RWPE2 (cell line): ENCODE results near the gene SERPINB5.
A peak's percentile ranks its signal among the peaks of the same experiment; 100 is the strongest.

Experiments
- ATAC-seq: fragments of 200-7000 bp; cut with Tn5 transposase; 3 replicates; pipeline ENCODE4 v1.9.1; 2021; ENCODE audit warnings: low read depth
- DNase-seq: peaks from one replicate; pipeline ENCODE4 v3.0.0-alpha.2; 2020; ENCODE audit warnings: low spot score
- H3K27ac ChIP-seq: fragments of 450-650 bp; 2 replicates; pipeline ENCODE4 v1.5.1; 2017; ENCODE audit warnings: mild to moderate bottlenecking; ENCODE audit not compliant: poor library complexity, severe bottlenecking
- H3K27me3 ChIP-seq: fragments of 250-450 bp; sonication (Bioruptor Pico); 2 replicates; pipeline ENCODE4 v1.5.1; 2021; ENCODE audit warnings: mild to moderate bottlenecking, moderate library complexity; ENCODE audit not compliant: insufficient read depth, poor library complexity, severe bottlenecking
- H3K36me3 ChIP-seq: fragments of 250-450 bp; sonication (Bioruptor Pico); 2 replicates; pipeline ENCODE4 v1.5.1; 2020; ENCODE audit warnings: low read depth, mild to moderate bottlenecking, moderate library complexity
- H3K4me1 ChIP-seq: fragments of 250-450 bp; sonication (Bioruptor Pico); 2 replicates; pipeline ENCODE4 v1.5.1; 2021; ENCODE audit warnings: mild to moderate bottlenecking, moderate library complexity; ENCODE audit not compliant: insufficient read depth, poor library complexity, severe bottlenecking
- H3K4me3 ChIP-seq: fragments of 250-450 bp; sonication (Bioruptor Pico); 2 replicates; pipeline ENCODE4 v1.5.1; 2021; ENCODE audit warnings: mild to moderate bottlenecking, moderate library complexity; ENCODE audit not compliant: severe bottlenecking
- H3K9me3 ChIP-seq: fragments of 250-450 bp; sonication (Bioruptor Pico); 2 replicates; pipeline ENCODE4 v1.5.1; 2021; ENCODE audit warnings: mild to moderate bottlenecking, moderate library complexity; ENCODE audit not compliant: severe bottlenecking
- TF ChIP-seq, protein P1 (sequence below): fragments of 450-650 bp; IDR thresholded peaks from one replicate; pipeline ENCODE4 v1.5.1; 2017; ENCODE audit warnings: mild to moderate bottlenecking, moderate library complexity; ENCODE audit not compliant: poor library complexity, severe bottlenecking

Gene SERPINB5

DNA sequence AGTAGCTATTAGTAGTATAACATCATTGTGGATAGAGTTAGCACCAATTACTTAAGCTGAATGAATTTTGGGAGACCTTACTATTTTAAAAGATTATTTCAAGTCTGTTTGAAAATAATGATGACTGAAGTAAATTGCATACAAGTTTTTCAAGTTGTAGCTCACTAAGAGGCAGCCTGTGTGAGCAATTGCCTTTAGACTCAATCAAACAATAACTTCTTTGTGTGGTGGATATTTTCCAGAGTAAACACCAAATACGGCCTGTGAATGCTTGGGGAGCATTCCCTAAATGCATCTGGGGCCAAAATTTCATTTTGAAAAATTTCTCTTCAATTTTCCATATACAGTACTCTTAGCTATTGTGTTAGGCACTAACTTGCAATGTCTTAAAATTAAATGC is 73.3 kb downstream of the SERPINB5 start:
- Histone ChIP-seq H3K4me3 (no peak overlapping the region), H3K4me1 (peaks cover 10% of the 10 kb centered on the region), H3K27me3 (no peaks in the 10 kb centered on the region), H3K36me3 (no peaks in the 10 kb centered on the region), H3K27ac (no peak overlapping the region), H3K9me3 (no peaks in the 10 kb centered on the region)
- TF ChIP-seq, protein P1, sequence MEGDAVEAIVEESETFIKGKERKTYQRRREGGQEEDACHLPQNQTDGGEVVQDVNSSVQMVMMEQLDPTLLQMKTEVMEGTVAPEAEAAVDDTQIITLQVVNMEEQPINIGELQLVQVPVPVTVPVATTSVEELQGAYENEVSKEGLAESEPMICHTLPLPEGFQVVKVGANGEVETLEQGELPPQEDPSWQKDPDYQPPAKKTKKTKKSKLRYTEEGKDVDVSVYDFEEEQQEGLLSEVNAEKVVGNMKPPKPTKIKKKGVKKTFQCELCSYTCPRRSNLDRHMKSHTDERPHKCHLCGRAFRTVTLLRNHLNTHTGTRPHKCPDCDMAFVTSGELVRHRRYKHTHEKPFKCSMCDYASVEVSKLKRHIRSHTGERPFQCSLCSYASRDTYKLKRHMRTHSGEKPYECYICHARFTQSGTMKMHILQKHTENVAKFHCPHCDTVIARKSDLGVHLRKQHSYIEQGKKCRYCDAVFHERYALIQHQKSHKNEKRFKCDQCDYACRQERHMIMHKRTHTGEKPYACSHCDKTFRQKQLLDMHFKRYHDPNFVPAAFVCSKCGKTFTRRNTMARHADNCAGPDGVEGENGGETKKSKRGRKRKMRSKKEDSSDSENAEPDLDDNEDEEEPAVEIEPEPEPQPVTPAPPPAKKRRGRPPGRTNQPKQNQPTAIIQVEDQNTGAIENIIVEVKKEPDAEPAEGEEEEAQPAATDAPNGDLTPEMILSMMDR, result no peak
- no peak for ATAC-seq
- no peak for DNase-seq

DNA sequence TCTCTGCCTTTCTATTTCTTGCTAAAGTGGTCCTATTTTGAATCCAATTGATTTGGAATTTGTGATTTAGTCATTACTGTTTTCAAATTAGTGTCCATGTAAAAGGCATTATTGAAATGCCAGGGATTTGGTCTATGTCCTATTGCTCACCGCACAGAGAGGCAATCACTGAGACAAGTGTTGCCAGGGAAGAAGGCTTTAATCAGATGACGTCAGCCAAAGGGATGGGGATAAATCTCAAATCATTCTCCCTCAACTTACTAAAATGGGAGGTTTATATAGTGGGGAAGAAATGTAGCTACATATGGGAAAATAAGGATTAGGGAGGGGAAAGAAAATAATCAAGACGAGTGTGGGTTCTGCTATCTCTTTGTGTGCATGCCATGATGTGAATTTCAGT is 75.0 kb downstream of the SERPINB5 start:
- H3K4me1 ChIP-seq, result peaks cover 10% of the 10 kb centered on the region
- ATAC-seq (no peak), DNase-seq (no peak)
- no peaks in the 10 kb centered on the region for H3K9me3 ChIP-seq
- no peak overlapping the region for H3K27ac ChIP-seq
- H3K4me3 ChIP-seq, result no peak overlapping the region
- no peaks in the 10 kb centered on the region for H3K27me3 ChIP-seq
- TF ChIP-seq, protein P1, result no peak
- H3K36me3 ChIP-seq, result no peaks in the 10 kb centered on the region

DNA sequence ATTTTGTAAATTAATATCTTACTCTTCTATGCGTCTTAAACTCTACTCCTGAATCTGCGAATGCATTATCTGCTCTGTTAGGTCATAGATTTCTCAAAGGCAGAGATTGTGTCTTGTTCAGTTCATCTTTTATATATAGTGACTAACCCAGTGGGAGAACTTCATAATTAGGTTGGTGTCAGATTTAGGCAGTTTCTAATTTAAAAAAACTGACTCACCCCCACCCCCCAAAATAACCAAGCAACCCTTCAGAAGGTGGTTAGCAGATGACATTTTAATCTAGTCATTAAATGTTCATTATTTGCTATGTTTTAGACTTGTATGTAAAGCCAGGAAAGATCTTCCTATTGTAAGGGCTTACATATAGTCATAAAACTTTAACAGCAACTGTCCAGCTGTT is 75.8 kb downstream of the SERPINB5 start:
- Histone ChIP-seq H3K4me3 (no peak overlapping the region), H3K9me3 (no peaks in the 10 kb centered on the region)
- TF ChIP-seq, protein P1, result no peak

DNA sequence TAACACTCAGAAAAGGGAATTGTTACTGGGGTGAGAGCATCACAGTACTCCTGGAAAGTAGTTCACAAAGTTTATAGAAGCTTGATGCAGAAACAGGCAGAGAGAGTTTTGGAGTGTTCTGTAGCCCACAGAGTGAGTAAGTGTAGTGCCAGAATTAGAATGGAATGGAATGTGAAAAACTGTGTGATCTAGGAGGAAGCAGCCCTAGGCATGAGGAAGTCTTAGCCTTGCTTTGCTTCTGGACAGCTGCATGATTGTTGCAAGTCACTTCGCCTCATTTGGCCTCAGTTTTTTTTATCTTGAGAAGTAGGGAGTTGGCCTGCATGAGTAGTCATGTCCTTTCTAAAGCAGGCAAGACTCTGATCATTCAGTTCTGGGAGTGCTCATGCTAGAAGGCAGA is 76.3 kb downstream of the SERPINB5 start:
- Histone ChIP-seq H3K27ac (peak overlapping the region; percentile 55), H3K9me3 (no peaks in the 10 kb centered on the region), H3K36me3 (no peaks in the 10 kb centered on the region), H3K27me3 (no peaks in the 10 kb centered on the region), H3K4me3 (no peak overlapping the region), H3K4me1 (peaks cover 10% of the 10 kb centered on the region)
- no peak for DNase-seq
- ATAC-seq, result peak; percentile 99
- TF ChIP-seq, protein P1, result no peak

More for the DNA sequence above, 75.8 kb downstream of the SERPINB5 start:
- H3K27ac ChIP-seq, result peak overlapping the region; percentile 55
- ATAC-seq (0 out of 3 replicates have a peak, but pooled peaks have one; percentile 11), DNase-seq (no peak)
- H3K4me1 ChIP-seq, result peaks cover 10% of the 10 kb centered on the region
- no peaks in the 10 kb centered on the region for H3K27me3 ChIP-seq
- H3K36me3 ChIP-seq, result no peaks in the 10 kb centered on the region
